ENCODE measurements around the gene SEC24D.
A peak's percentile ranks its signal among the peaks of the same experiment; 100 is the strongest.
"Not testable (repeated sequence)": the region's sequence is repeated elsewhere in the genome, so short reads cannot be mapped to it uniquely, and the experiment has no call there.

Gene SEC24D, protein sequence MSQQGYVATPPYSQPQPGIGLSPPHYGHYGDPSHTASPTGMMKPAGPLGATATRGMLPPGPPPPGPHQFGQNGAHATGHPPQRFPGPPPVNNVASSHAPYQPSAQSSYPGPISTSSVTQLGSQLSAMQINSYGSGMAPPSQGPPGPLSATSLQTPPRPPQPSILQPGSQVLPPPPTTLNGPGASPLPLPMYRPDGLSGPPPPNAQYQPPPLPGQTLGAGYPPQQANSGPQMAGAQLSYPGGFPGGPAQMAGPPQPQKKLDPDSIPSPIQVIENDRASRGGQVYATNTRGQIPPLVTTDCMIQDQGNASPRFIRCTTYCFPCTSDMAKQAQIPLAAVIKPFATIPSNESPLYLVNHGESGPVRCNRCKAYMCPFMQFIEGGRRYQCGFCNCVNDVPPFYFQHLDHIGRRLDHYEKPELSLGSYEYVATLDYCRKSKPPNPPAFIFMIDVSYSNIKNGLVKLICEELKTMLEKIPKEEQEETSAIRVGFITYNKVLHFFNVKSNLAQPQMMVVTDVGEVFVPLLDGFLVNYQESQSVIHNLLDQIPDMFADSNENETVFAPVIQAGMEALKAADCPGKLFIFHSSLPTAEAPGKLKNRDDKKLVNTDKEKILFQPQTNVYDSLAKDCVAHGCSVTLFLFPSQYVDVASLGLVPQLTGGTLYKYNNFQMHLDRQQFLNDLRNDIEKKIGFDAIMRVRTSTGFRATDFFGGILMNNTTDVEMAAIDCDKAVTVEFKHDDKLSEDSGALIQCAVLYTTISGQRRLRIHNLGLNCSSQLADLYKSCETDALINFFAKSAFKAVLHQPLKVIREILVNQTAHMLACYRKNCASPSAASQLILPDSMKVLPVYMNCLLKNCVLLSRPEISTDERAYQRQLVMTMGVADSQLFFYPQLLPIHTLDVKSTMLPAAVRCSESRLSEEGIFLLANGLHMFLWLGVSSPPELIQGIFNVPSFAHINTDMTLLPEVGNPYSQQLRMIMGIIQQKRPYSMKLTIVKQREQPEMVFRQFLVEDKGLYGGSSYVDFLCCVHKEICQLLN

DNA sequence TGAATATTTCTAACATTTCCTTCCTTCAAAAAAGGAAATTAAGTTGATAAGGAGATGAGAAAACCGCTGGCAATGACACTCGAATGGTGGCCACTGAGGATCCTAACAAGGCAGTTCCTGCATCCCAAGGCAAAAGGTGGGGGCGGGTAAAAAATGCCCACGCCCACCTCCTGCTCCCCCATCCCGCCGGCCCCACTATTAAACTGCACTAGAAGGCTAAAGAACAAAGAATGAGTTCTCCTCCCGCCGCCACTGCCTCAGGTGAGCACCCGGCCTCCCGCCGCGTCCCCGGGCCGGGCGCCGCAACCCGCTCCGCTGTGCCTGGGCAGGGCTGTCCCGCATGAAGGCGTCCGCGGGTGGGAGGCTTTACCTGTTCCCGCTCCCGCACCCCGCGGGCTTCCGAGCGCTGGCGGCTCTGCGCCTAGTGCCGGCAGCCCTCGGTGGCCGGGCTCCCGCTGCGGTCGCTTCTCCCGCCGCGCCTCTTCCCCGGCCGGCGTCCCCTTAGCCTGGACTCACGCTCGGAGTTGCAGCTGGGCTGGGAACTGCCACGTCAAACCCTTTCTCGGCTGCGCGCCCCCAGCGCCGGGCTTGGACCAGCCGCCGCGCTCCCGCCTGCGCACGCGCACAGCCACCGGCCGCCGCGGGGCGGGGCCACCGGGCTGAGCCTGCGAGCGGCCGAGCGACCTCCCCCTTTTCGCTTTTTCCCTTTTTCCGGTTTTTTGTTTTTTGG, at the start of gene SEC24D:
Gene SEC24D (minus strand): TSS at position 556 of the 730 bp plus-strand sequence. CDS start 2,430 bp downstream, outside the sequence.
- DNase-seq (ENCODE audit: low spot score), result peak; percentile 67

DNA sequence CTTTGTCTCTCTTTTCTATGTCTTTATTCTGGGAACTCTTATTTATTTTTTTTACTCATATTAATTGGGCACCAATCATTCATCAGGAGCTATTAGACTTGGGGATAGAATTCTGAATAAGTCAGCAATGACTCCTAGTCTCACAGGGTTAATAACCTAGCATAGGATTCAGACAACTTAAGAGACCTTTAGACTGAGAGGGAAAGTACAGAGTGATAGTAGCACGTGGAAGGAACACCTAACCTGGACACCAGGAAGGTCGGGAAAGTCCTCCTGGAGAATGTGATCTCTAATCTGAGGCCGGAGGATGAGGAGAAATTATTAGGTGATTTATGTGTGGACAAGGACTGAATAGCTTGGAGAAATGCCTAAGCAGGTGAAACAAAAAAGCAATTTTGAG, 48.8 kb upstream of the SEC24D start:
- DNase-seq (ENCODE audit: low spot score), result no peak

DNA sequence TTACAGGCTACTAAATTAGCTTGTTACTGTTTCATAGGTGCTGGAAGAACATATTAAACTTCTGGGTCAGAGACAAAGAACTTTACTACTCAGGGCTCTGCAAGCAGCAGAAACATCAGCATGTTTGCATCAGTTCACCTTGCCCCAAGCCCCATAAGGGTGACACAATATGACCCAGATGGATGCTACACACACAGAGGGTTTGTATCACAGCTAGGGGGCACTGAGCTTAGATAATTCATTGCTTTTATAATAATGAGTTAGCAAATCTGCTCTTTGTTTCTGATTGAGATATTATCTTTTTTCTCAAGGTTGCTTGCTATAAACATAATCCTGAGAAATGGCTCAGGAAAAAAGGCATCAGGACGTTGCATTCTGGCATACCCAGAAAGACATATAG, 47.9 kb upstream of the SEC24D start:
- no peak for DNase-seq (ENCODE audit: low spot score)

DNA sequence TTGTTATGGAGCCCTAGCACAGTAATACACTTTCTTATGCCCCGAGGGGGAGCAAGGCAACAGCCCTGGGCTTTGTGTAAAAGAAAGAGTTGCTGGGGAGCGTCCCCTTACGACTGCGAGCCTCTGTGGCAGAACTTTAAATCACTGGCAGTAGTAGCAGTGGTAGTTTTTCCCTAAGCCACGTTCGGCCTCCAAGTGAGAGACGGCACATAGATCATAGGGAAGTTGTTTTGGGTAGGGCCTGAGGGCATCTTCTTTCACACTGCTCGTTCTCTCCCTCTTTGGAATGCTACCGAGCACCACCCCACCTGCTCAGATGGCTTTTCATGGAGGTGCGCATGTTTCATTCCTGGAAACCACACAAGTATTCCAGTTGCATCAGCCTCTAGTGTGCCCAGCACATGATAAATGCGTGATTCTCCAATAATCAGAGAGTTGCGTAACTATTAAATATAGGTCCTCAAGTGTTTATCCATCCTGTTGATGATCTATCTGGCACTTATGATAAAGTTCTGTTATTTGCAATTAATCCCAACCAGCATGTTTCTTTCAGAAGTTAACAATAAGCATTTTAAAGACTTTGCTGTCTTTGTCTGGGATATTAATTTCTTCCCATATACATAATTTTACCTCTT, 45.7 kb upstream of the SEC24D start:
- no peak for DNase-seq (ENCODE audit: low spot score)

DNA sequence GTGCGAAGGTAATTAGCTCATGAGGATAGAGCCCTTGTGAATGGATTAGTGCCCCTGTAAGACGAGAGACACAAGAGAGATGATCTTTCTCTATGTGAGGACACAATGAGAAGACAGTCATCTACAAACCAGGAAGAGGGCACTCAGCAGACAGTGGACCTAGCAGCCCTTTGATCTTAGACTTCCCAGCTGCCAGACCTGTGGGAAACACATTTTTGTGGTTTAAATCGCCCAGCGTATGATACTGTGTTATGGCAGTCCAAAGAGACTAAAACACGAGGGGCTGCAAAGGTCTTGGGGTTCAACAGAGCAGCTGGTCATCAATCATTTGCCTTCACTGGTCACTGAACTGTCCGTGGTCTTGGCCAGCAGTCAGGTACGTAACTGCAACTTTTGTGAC, 43.5 kb upstream of the SEC24D start:
- no peak for DNase-seq (ENCODE audit: low spot score)

DNA sequence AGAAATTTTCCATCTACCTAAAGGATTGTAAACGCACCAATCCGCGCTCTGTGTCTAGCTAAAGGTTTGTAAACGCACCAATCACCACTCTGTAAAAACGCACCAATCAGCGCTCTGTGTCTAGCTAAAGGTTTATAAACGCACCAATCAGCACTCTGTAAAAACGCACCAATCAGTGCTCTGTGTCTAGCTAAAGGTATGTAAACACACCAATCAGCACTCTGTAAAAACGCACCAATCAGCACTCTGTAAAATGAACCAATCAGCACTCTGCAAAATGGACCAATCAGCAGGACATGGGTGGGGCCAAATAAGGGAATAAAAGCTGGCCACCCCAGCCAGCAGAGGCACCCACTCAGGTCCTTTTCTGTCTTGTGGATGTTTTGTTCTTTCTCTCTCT, 42.6 kb upstream of the SEC24D start:
- DNase-seq (ENCODE audit: low spot score), result not testable (repeated sequence)

DNA sequence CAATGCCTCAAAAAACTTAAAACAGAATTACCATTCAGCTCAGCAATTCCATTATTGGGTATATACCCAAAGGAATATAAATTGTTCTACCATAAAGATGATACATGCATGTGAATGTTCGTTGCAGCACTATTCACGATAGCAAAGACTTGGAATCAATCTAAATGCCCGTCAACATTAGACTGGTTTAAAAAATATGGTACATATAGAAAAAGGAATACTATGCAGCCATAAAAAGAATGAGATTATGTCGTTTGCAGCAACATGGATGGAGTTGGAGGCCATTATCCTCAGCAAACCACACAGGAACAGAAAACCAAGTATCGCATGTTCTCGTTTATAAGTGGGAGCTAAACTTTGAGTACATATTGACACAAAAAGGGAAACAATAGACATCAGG, 41.9 kb upstream of the SEC24D start:
- no peak for DNase-seq (ENCODE audit: low spot score)

DNA sequence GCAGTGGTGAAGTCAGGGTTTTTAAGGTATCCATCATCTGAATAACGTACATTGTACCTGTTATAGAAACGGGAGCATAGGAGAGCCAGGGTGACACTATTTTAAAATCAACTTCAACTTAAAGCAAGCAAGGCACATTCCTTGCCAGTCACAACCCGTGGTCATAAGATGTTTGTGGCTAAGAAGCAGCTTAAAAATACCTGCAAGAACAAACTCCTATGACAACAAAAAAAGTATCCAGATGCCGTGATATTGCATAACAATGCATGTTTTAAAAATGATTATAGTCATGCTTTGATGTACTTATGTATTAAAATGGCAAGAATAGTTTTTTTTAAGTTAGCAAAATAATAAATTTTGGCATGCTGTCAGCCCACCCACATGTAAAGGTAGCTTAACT, 36.3 kb upstream of the SEC24D start:
- DNase-seq (ENCODE audit: low spot score), result no peak

DNA sequence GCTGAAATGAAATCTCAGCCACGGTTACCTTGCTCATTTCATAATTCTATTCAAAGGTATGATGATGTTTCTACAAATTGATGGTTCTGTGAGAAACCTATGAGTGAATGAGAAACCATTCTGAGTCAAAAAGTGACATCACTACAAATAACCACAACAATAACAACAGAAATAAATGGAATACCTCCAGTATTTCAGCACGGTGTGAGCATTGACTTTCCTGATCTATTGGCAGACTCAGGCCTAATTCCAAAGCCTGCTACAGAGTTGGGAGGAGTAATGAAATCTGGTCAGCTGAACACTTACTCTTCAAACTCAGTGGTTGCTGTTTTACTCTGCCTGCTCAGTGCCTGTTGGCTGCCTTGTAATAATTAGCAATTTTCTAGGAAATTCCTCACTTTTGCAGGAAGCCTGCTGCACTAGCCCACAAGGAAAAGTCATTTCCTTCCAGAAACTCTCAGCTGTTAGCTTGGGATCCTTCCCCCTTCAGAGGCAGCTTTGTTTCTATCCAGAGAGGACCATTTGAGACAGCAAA, 33.9 kb upstream of the SEC24D start:
- DNase-seq (ENCODE audit: low spot score), result no peak

DNA sequence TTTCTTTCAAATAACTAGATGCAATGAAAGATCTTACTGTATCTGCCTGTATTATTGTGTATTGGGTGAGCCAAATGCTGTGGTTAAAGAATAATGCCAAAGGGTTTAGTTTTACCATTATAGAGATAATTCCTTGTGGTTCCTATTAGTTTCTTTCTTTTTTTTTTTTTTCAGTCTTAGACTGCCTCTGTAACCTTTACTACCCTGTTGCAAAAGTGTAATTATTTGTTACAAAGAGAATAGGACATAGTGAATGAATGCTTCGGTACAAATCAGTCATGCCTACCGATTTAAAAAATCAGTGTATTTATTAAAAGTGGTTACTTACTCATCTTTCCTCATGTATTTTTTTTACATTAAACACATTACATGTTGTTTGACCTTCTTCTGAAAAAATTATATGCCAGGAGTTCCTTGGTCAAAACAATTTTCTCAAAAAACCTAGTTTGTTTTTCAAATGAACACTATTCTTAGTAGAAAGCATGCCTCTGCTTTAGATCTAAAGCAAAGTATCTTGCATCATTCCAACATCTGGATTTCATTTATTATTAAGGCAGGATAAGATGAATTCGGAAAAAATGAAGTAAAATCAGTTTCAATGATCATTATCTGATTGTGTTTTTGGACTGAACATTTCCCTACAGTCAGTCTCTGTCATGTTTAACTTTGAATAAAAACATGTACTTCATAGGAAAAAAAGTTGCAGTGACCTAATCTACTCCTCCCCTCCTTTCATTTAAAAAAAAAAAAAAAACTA, 31.6 kb upstream of the SEC24D start:
- DNase-seq (ENCODE audit: low spot score), result no peak

DNA sequence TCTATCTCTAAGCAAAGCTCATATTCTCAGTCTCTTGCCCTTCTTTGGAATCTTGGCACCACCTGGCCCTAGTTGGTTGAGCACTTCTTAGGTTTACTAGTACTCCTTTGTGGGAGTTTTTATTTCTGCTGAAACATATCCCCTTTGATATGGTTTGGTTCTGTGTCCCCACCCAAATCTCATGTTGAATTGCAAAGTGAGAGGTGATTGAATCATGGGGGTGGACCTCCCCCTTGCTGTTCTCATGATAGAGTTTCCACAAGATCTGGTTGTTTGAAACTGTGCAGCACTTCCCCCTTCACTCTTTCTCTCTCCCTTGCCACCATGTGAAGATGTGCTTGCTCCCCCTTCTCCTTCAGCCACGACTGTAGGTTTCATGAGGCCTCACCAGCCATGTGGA, 30.5 kb upstream of the SEC24D start:
- no peak for DNase-seq (ENCODE audit: low spot score)

DNA sequence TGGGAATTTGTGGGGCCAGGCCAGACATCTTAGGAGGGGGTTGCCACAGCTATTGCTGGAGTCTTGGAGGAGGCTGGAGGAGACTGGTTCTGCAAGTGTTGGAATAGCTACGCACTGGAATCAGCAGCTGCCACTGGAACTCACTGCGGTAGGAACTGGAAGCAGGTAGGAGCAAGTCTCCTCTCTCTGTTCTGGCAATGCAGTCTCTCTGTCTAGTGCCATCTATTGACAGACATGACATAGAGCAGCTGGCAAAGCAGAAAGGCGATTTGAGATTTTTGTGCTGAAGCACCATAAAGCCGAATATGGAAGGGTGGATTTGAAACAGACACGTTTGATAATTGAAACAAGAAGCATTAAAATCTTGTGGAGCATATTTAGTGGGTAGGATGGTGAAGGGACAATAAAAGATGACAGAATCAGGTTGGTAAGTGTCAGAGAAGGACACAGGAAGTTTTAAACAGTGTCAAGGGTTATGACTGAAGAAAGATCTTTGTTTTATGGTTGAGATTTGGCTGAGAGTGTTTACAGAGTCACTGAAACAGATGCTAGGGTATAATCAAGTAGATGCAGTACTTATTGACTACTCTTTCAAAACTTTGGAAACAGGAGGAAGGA, 29.3 kb upstream of the SEC24D start:
- peak; percentile 25 for DNase-seq (ENCODE audit: low spot score)

DNA sequence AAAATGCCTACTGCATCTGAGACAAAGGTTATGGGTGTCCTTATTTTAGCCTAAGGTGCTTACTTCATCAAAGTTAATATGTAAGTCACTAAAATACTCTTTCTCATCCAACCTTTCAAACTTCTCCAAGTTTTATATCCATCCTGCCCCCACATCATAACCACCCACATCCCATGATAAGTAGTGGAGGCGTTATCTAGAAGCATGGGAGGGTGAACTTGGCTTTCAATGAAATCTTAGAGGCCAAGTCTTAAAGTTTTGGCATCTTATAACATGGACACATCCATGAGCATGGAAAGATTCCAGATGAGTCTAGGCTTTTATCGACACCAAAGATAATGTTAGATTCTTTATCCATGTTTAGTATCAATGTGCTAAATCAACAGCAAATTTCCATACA, 22.9 kb upstream of the SEC24D start:
- DNase-seq (ENCODE audit: low spot score), result no peak

DNA sequence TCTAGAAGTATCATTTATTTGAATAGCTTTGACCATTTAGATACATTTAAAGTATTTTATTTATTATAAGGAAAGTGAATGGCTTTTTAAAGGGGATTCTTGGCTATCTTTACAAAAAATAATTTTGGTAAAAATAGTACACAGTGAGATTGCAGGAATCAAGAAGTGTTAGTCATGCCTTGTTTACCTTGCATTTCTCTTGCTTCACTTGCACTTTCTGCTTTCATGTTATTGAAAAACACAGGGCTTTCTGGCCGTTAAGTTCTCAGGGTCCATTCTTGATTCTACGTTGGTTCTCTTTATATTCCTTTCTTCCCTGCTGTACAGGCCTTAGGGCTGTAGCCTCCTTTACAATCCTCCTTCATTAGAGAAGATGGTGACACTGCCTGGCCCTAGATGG, 21.8 kb upstream of the SEC24D start:
- DNase-seq (ENCODE audit: low spot score), result no peak

DNA sequence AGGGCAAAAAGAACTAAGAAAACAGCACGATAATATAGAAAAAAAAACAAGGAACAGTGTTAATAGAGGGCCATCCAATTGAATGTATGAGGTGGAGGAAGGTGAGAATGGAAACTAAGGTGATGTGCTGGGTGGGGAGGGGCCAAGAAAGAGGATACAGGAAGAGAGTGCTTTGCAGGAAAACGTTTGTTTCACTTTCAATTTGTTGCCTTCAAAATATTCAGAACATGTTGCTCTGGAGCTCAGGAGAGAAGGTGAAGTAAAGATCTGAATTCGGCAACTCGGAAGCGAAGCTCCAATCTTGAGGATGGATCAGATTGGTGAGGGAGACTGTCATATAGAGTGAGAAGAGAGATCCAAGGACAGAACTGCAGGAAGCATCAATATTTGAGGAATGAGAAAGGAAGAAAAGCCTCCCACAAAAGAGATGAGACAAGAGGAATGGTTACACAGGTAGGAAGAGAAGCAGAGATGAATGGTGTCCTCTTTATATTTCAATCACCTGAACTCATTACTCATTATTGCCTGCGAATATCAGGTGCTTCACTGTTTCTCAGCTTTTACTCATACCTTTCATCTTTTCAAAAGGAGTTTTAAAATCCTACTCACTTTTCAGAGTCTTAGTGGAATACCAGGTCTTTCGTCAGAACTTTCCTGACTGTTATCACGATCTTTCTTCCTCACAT, 14.7 kb upstream of the SEC24D start:
- DNase-seq (ENCODE audit: low spot score), result no peak

DNA sequence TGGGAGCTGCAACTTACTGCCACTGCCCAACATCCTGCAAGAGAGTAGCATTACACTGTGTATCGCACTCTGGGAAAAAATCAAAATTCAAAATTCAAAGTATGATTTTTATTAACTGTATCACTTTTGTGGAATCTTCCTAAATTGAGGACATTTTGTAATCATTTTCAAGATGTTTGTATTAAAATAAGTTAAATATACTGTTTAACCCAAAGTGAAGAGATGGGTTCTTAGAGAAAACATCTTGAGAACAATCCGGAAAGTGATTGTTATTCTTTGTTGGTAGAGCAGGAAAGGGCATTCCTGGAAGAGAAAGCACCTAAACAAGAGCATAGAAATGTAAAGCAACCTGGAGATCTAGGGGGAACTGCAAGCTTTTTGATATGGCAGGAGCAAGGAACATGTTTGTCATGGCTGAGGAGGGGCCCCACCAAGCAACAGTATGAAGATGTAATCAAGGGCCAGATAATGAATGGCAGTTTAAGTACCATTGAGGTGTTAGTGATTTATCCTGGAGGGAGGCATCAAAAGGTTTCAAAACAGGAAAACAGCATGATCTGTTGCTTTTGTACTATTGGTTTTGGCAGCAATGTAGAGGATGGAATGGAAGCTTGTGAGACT, 14.1 kb upstream of the SEC24D start:
- no peak for DNase-seq (ENCODE audit: low spot score)

DNA sequence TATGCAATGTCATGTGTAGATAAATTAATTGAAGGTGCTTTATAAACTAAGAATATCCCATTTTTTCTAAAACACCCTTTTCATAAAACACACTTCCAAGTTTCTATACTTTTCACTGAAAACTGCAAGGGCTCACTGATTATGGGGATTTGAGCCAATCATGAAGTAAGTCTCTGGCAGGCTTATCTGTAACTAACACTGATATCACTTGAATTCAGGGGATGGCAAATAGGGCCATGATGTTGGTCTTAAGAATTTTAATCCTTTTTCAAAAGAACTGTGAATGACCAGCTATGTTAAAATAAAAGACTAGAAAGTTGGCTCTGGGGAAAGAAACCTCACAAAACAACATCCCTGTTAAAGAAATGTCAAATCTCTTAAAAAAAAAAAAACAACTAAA, 13.0 kb upstream of the SEC24D start:
- DNase-seq (ENCODE audit: low spot score), result no peak

DNA sequence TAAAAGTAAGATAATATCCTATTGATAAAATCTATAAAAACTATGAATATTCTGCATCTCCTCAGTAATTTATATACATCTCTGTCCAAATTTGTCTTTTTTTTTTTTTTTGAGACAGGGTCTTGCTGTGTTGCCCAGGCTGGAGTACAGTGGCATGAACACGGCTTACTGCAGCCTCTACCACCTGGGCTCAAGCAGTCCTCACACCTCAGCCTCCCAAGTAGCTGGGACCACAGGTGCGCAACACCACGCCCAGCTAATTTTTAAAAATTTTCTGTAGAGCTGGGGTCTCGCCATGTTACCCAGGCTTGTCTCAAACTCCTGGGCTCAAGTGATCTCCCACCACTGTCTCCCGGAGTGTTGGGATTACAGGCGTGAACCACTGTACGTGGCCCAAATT, 12.3 kb upstream of the SEC24D start:
- no peak for DNase-seq (ENCODE audit: low spot score)

DNA sequence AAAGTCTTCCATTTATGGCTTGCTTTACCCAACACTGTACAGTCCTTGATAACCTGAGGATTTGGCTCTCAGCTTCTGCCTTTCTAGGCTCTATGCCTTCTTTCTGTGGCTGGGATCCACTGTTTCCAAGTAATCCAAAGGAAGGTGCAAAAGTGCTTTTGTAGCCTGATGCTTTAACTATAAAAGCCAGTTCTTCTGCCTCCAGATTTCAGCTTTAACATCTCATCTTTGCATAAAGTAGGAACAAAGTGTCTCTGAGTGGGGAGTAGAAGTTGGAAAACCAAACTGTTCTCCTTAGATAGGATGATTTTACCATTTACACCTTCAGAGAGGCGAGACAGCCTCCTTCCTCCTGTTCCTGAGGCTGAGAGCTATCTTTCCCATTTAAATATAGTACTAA, 11.1 kb upstream of the SEC24D start:
- DNase-seq (ENCODE audit: low spot score), result no peak
